ENCODE measurements around the gene PKDREJ. TPM values are rescaled to one million over a fixed set of nuclear protein-coding genes. Genes with fewer than 3 reads are reported as not detected.

Gene PKDREJ
- total and polyA plus RNA-seq, 2 of the 4 experiments (the other 2 are of a cell fraction): 0.02 TPM; not detected in 1

GRCh38 chr22:46300491-46300890 lies 37.3 kb upstream of the PKDREJ start (continued):
- no peak for TF ChIP-seq CEBPB (IDR thresholded peaks at IDR 0.05; ENCODE audit: low read depth, low read length)
- no peak for TF ChIP-seq MXI1 (IDR thresholded peaks at IDR 0.05; ENCODE audit: borderline replicate concordance, low read depth, low read length)

GRCh38 chr22:46299101-46299500 lies 36.0 kb upstream of the PKDREJ start:
- H2AFZ ChIP-seq (replicated peaks; ENCODE audit: low read length, poor library complexity): peak overlapping the region; percentile 60
- peaks cover 14% of the 10 kb centered on the region for H3K4me1 ChIP-seq (ENCODE audit: control insufficient read depth, insufficient read depth, low read length)
- dilution Hi-C loops (cut with HindIII; ENCODE audit: low sequenced_read_pairs, unreplicated experiment) (no loop called here), intact Hi-C loops (cut with micrococcal nuclease) (loop anchor here (5.0 kb wide), 1 partner anchor 177 kb away; no protein-coding TSS in a partner anchor), in situ Hi-C loops (cut with MboI; ENCODE audit: low sequenced_read_pairs) (loop anchor here (5.0 kb wide), 1 partner anchor 177 kb away; no protein-coding TSS in a partner anchor)
- no peak overlapping the region for H2BK15ac ChIP-seq (ENCODE audit: low read depth, low read length)
- no peak for ATAC-seq (ENCODE audit: low read depth)
- no peaks in the 10 kb centered on the region; the same call in 1 of the 2 replicates for H3K36me3 ChIP-seq (ENCODE audit: control insufficient read depth, insufficient read depth, low read length)
- H2BK5ac ChIP-seq (ENCODE audit: low read depth, low read length, poor library complexity, severe bottlenecking): no peak overlapping the region
- no peak overlapping the region for H3K56ac ChIP-seq (ENCODE audit: extremely low read depth, insufficient read depth, low read length)
- H3K79me1 ChIP-seq (ENCODE audit: low read depth in 1 of 2, low read length in 2 of 2): peaks cover 16 to 63% of the 10 kb centered on the region in 2 experiments; a peak in 3 of 4 replicates
- H3K4me3 ChIP-seq (ENCODE audit: insufficient read depth, low read depth, low read length): no peak overlapping the region
- no peak overlapping the region for H3K14ac ChIP-seq (replicated peaks; ENCODE audit: low read depth, low read length)
- ChIA-PET POLR2A (ENCODE audit: unreplicated experiment) (interaction anchor here (0.6 kb wide), 1 partner anchor 249 kb away, joined by 9 read pairs; no protein-coding TSS in a partner anchor), CTCF (no interaction called here)
- H3K27me3 ChIP-seq (ENCODE audit: control insufficient read depth, insufficient read depth, low read length): no peaks in the 10 kb centered on the region
- 88% methylated on average over 13 of the region's 13 CpGs; no CpG with 5 or more reads in 1 of the 2 experiments for WGBS, 2 experiments (ENCODE audit: extremely low coverage in 2 of 2, insufficient read length in 1 of 2)
- peaks cover 9% of the 10 kb centered on the region; the same call in 1 of the 2 replicates for H4K20me1 ChIP-seq (ENCODE audit: insufficient read depth, low read length)
- H4K5ac ChIP-seq (ENCODE audit: low read depth, low read length): no peak overlapping the region
- H4K91ac ChIP-seq (ENCODE audit: insufficient read depth, low read depth, low read length): no peak overlapping the region
- no peak overlapping the region for H4K8ac ChIP-seq (ENCODE audit: low read depth in 2 of 2, low read length in 2 of 2)
- BruUV-seq (replicated peaks): no TSS peak
- no peak overlapping the region for H2AK5ac ChIP-seq (ENCODE audit: low read depth, low read length)
- H3K9ac ChIP-seq (ENCODE audit: low read depth, low read length): no peak overlapping the region
- no peak overlapping the region for H3K27ac ChIP-seq (ENCODE audit: insufficient read depth, low read length)
- H3K18ac ChIP-seq (ENCODE audit: low read depth, low read length): no peak overlapping the region
- no peak overlapping the region for H3K4me2 ChIP-seq (ENCODE audit: low read depth, low read length)
- H2BK20ac ChIP-seq (ENCODE audit: low read depth, low read length): no peak overlapping the region
- no peak for DNase-seq
- TF ChIP-seq SMC3 (IDR thresholded peaks at IDR 0.05; ENCODE audit: low read depth, low read length) (no peak), RAD21 (IDR thresholded peaks at IDR 0.05; ENCODE audit: low read length) (no peak), BHLHE40 (IDR thresholded peaks at IDR 0.05; ENCODE audit: low read depth, low read length) (no peak), RFX5 (IDR thresholded peaks at IDR 0.05; ENCODE audit: low read depth, low read length) (no peak), CEBPB (IDR thresholded peaks at IDR 0.05; ENCODE audit: low read depth, low read length) (no peak), NFE2L2 (IDR thresholded peaks at IDR 0.05; ENCODE audit: low read depth, low read length) (no peak), RCOR1 (IDR thresholded peaks at IDR 0.05; ENCODE audit: insufficient replicate concordance, low read length) (no peak), CHD1 (IDR thresholded peaks at IDR 0.05; ENCODE audit: low read depth, low read length) (no peak), USF2 (IDR thresholded peaks at IDR 0.05; ENCODE audit: low read depth, low read length) (no peak), MXI1 (IDR thresholded peaks at IDR 0.05; ENCODE audit: borderline replicate concordance, low read depth, low read length) (no peak), CTCF (conservative IDR thresholded peaks at IDR 0.05; ENCODE audit: low read depth, low read length) (no peak), ELK1 (IDR thresholded peaks at IDR 0.05; ENCODE audit: borderline replicate concordance, low read depth, low read length) (no peak)
- H2BK120ac ChIP-seq (ENCODE audit: low read depth, low read length): no peak overlapping the region
- H2AK9ac ChIP-seq (replicated peaks; ENCODE audit: low read depth, low read length, poor library complexity): peak overlapping the region; percentile 26
- H3K23ac ChIP-seq (ENCODE audit: low read depth, low read length): no peak overlapping the region; the same call in 1 of the 2 replicates
- no peak overlapping the region for H3K4ac ChIP-seq (ENCODE audit: low read depth, low read length)
- no peaks in the 10 kb centered on the region for H3K9me3 ChIP-seq (ENCODE audit: control insufficient read depth, insufficient read depth, low read length)
- H3K9me1 ChIP-seq (ENCODE audit: insufficient read depth, low read length): peaks cover 28% of the 10 kb centered on the region
